ENCODE measurements around the gene IRF8. TPM values are rescaled to one million over a fixed set of nuclear protein-coding genes. Genes with fewer than 3 reads are reported as not detected.
A peak's percentile ranks its signal among the peaks of the same experiment; 100 is the strongest.

Gene IRF8
- total and polyA plus RNA-seq, 2 of the 13 experiments (the other 11 are each of a cell fraction or from before 2014, with no cell fraction given), result not detected

GRCh38 chr16:85850344-85850880 is 48.5 kb upstream of the IRF8 start (continued):
- TF ChIP-seq NR2F6 (IDR thresholded peaks at IDR 0.05), result peak; percentile 82
- TF ChIP-seq NR2F6 (CRISPR knock-in tag; IDR thresholded peaks at IDR 0.05), result peak; percentile 85
- TF ChIP-seq ZNF329 (CRISPR knock-in tag; IDR thresholded peaks at IDR 0.05; ENCODE audit: low read depth), result no peak
- TF ChIP-seq KAT8 (CRISPR knock-in tag; IDR thresholded peaks at IDR 0.05), result no peak
- 0 out of 2 replicates have a peak, but pooled peaks have one; percentile 40 for TF ChIP-seq REL (CRISPR knock-in tag; conservative IDR thresholded peaks at IDR 0.05)
- TF ChIP-seq ZKSCAN5 (CRISPR knock-in tag; IDR thresholded peaks at IDR 0.05), result no peak
- TF ChIP-seq E2F5 (CRISPR knock-in tag; conservative IDR thresholded peaks at IDR 0.05), result no peak
- peak; percentile 67; the same call in 1 of the 2 replicates for TF ChIP-seq FOXC1 (CRISPR knock-in tag; IDR thresholded peaks at IDR 0.05; ENCODE audit: borderline replicate concordance)
- peak; percentile 64; the same call in 1 of the 2 replicates for TF ChIP-seq MTA1 (CRISPR knock-in tag; IDR thresholded peaks at IDR 0.05; ENCODE audit: borderline replicate concordance)
- no peak for TF ChIP-seq GATA4 (IDR thresholded peaks at IDR 0.05; ENCODE audit: borderline replicate concordance, low read depth)
- TF ChIP-seq ZNF576 (CRISPR knock-in tag; IDR thresholded peaks at IDR 0.05), result 0 out of 2 replicates have a peak, but pooled peaks have one; percentile 50
- 0 out of 2 replicates have a peak, but pooled peaks have one; percentile 29 for TF ChIP-seq ZNF225 (CRISPR knock-in tag; IDR thresholded peaks at IDR 0.05)
- no peak for TF ChIP-seq ZNF749 (CRISPR knock-in tag; IDR thresholded peaks at IDR 0.05; ENCODE audit: borderline replicate concordance)
- TF ChIP-seq ZBTB10 (CRISPR knock-in tag; IDR thresholded peaks at IDR 0.05; ENCODE audit: borderline replicate concordance), result no peak
- no peak for TF ChIP-seq CCDC6 (CRISPR knock-in tag; IDR thresholded peaks at IDR 0.05)
- TF ChIP-seq FOXK1 (CRISPR knock-in tag; IDR thresholded peaks at IDR 0.05; ENCODE audit: borderline replicate concordance, low read depth), result peak; percentile 32; the same call in 1 of the 2 replicates
- TF ChIP-seq ZNF264 (CRISPR knock-in tag; IDR thresholded peaks at IDR 0.05), result no peak
- TF ChIP-seq FOSL2 (CRISPR knock-in tag; IDR thresholded peaks at IDR 0.05), result peak; percentile 44
- TF ChIP-seq UBTF (CRISPR knock-in tag; IDR thresholded peaks at IDR 0.05), result peak; percentile 37; the same call in 1 of the 2 replicates
- no peak for TF ChIP-seq BRD4 (CRISPR knock-in tag; IDR thresholded peaks at IDR 0.05)
- peak; percentile 76; the same call in 1 of the 2 replicates for TF ChIP-seq FOXO1 (CRISPR knock-in tag; IDR thresholded peaks at IDR 0.05)
- no peak for TF ChIP-seq ZFAT (CRISPR knock-in tag; conservative IDR thresholded peaks at IDR 0.05)
- TF ChIP-seq ZNF414 (CRISPR knock-in tag; IDR thresholded peaks at IDR 0.05), result no peak
- TF ChIP-seq EED (CRISPR knock-in tag; IDR thresholded peaks at IDR 0.05), result no peak
- TF ChIP-seq DRAP1 (CRISPR knock-in tag; IDR thresholded peaks at IDR 0.05), result no peak

Measured in HepG2 (cell line).